LNCAP (cell line): Measurements from ENCODE around the gene PEAK1.

Source experiments
- TF ChIP-seq, protein P1 (sequence below): fragments of 450-650 bp; IDR thresholded peaks from 2 replicates; pipeline ENCODE4 v1.5.1; 2017; ENCODE audit warnings: mild to moderate bottlenecking

The PEAK1 gene

DNA sequence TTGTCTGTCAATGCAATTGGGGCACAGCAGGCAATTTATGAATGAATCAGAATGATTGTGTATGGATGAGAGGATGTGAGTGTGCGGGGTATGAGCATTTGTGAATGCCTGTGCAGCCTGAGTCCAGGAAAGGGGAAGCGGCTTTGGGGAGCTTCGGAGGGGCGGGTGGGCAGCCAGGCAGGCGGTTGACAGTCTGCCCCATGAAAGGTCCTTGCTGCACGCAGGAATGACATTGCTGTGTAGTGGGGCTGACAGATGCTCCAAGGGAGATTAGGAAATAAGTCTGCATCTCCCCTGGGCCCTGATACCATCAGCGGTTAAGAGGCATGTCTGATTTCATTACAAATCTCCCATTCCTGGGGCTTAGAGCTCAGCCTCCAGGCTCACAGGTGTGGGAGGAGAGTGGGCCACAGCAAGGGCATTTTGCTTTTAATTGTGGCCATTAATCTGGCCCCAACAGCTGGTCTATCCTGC is 322.6 kb downstream of the PEAK1 start:
- TF ChIP-seq, protein P1, sequence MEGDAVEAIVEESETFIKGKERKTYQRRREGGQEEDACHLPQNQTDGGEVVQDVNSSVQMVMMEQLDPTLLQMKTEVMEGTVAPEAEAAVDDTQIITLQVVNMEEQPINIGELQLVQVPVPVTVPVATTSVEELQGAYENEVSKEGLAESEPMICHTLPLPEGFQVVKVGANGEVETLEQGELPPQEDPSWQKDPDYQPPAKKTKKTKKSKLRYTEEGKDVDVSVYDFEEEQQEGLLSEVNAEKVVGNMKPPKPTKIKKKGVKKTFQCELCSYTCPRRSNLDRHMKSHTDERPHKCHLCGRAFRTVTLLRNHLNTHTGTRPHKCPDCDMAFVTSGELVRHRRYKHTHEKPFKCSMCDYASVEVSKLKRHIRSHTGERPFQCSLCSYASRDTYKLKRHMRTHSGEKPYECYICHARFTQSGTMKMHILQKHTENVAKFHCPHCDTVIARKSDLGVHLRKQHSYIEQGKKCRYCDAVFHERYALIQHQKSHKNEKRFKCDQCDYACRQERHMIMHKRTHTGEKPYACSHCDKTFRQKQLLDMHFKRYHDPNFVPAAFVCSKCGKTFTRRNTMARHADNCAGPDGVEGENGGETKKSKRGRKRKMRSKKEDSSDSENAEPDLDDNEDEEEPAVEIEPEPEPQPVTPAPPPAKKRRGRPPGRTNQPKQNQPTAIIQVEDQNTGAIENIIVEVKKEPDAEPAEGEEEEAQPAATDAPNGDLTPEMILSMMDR = no peak

DNA sequence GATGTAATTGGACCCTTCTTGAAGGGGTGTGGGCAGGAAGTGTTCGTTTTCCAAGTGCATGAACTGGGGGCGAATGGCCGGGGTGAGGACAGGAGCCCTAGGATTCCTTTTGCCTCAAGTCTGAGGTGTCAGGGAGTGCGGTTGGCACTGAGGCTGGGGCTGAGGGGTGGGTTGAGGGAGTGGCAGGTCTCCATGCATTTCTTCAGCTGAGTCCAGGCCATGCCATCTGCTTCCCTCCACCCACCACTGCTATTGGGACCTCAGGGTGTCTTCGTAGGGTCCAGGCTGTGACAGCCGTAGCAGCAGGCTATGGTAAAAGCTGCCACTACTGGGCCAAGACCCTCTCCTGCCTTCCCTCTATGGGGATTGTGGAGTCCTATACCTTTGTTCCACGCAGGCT is 323.4 kb downstream of the PEAK1 start:
- TF ChIP-seq, protein P1 = no peak

DNA sequence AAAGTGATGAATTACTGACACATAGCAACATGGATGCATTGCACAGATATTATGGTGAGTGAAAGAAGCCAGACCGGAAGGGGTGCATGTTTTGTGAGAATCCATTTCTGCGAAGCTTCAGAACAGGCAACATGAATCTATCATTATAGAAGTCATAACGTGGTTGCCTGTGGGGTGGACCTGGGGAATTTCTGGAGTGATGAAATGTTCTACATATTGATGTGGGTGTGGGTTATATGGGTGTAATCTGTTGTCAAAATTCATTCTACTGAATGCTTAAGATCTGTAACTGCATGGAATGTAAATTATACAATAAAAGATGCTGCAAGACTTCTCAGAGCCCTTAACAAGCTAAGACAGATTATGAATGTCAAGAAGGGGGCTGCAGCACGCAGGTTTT is 323.8 kb downstream of the PEAK1 start:
- TF ChIP-seq, protein P1 = no peak

DNA sequence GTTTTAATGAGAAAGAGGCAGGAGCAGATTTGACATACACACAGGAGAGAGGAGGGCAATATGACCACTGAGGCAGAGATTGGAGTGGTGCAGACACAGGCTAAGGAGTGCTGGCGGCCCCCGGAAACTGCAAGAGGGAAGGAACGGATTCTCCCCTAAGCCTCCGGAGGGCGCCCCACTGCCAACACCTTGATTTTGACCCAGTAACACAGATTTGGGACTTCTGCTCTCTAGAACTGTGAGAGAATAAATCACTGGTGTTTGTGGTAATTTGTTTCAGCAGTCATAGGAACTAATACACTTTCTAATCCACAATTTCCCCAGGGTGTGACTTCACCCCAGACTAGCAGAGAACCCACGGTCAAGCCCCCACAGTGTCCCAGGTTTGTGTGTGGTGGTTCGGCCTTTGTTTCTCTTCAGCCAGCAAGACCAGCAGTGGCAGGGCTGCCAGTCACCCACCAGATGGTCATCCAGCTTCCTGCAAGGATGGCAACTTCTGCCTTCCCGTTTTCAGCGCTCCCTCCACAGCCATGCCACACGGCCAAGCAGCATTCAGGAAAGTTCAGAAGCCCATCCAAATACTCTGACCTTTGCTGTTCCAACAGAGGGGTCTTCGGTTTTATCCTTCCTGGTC is 325.4 kb downstream of the PEAK1 start:
- TF ChIP-seq, protein P1 = peak; percentile 24; the same call in 1 of the 2 replicates

DNA sequence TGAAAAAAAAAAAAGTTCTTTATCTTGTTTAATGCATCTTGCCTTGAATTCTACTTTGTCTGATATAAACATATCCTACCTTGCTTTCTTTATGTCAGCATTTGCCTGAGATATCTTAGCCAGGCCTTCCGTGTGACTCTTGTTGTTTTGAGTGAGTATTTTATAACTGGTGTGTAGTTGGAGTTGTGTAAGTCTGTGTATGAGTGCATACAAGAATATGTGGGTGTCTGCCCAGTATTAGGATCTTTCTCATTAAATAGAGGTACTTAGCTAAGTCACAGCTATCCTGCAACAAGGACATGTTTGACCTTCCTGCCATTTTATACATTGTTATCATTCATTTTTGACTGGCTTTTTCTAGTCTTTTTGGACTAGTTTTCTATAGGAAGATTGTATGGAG is 326.5 kb downstream of the PEAK1 start:
- TF ChIP-seq, protein P1 = no peak

DNA sequence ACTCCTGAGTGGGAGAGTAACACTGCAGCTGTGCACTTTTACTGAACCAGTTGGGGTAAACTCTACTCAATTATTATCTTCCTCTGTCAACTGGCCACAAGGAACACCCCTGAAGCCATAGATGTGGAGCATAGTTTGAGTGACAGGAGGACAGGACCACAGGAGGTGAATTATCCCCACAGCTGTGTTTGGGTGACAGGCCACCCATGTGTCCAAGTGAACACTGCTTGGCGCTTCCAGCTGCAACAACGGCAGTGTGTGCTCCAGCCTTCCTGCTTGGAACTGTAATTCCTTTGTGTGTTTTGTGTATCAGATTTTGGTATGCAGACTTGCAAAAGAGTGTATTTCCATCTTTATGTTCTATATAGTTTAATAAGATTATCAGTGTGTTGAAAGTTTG is 328.8 kb downstream of the PEAK1 start:
- TF ChIP-seq, protein P1 = no peak

DNA sequence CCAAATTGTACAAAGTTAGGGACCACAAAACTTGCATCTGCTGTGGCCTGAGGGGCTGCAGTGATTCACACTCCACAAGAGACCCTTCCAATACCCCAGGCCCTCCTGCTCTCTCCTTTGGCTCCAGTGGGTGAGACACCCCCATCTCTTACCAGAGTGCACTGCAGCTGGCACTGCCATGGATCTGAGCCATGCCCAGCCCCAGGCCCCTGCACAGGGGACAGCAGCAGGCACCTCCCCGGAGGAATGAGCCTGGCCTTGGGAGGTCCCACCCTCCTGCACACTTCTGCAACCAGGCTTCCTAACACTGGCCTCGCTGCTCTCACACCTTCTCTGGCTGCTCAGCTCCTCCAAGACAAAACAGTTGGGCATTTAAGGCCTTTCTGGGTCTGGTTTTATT is 332.7 kb downstream of the PEAK1 start:
- TF ChIP-seq, protein P1 = no peak

DNA sequence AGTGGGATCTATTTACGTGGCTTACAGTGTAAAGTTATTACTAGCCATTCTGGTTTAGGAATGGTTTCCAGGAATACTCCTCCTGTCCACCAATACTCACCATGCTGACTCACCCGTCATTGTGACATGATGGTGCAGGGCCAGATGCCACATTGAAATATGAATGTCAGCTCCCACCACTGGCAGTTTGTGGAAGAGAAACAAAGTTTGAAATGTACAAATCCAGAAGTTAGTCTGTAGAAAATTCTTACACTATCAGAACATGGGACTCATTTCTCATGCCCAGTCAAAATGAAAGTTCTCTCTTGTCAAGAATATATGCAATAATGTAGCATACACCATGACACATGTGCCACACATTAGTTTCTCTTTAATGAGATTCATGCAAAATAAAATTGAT is 334.6 kb downstream of the PEAK1 start:
- TF ChIP-seq, protein P1 = no peak
